GM21737 (cell line): ENCODE measurements around the gene PCMTD2.

Experiments used
- ATAC-seq: cut with Tn5 transposase; IDR thresholded peaks from one replicate; pipeline ENCODE4 v1.9.1; 2021; ENCODE audit warnings: mild to moderate bottlenecking, moderate library complexity; ENCODE audit not compliant: unreplicated experiment

Gene PCMTD2

DNA sequence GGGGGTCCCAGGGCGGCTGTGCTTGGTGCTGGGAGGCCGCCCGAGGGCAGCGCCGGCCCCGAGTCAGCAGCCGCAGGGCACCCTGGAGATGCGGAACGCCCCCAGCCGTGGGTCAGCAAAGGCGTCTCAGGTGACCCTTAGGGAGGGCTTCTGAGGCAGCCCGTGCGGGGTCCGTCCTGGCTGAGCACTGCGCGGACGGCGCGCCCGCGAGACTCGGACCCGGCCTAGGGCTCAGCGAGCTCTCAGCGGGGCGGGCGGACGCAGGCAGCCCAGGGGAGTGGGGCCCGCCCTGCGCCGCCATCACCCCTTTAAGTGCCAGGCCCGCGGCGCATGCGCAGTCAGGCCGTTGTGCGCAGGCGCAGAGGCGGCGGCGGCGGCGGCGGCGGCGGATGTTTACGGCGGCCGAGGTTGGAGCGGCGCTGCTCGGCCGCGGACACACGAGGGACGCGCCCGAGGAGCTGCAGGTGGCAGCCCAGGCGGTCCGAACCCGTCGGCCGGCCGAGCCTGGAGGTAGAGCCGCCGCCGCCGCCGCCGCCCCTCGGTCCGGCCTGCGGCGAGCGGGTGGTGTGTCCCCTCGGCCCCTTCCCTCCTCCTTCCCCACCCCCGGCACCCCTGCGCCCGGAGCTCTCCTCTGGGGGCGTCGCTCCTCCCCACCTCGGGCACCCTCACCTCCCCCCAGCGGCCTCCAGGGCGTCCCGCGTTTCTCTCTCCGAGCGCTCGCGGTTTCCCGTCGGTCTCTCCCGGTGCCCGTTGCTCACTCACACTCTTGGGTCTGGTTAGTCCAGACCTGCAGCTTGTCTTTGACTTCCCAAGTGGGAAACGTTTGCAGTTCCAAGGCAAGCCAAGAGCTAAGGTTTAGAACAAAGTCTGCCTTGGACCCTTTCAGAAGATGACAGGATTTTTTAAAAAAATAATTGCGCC is at the start of gene PCMTD2:
TSS of gene PCMTD2 (plus strand) at position 388 of the 921 bp plus-strand sequence. CDS start 4,218 bp downstream, outside the sequence.
- ATAC-seq, result peak; percentile 73

GRCh38 chr20:64206614-64207013 is 48.9 kb upstream of the PCMTD2 start:
- no peak for ATAC-seq

GRCh38 chr20:64207641-64208590 is 47.6 kb upstream of the PCMTD2 start:
- no peak for ATAC-seq

DNA sequence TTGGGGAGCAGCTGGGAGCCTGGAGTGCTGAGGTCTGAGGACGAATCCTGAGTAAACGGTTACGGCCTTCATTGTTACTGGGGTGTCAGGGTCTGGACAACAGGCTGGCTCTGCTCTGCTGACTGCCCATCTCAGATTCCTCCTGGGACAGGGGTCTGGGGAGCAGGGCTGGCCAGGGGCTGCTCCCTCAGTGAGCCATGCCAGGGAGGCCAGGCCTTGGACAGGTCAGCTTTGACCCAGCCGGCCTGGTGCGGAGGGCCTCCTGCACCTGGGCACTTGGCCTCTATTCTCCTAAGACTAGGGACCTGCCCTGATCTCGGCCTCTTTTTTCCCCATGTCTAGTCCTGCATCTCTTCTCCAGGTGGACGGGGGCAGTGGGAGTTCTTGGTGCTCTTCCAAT is 46.4 kb upstream of the PCMTD2 start:
- ATAC-seq, result no peak

- ATAC-seq, result no peak
Measured at GRCh38 chr20:64210656-64211369, 44.7 kb upstream of the PCMTD2 start.

GRCh38 chr20:64211874-64212658 is 43.5 kb upstream of the PCMTD2 start:
- no peak for ATAC-seq

GRCh38 chr20:64212755-64213154 is 42.8 kb upstream of the PCMTD2 start:
- ATAC-seq, result no peak

DNA sequence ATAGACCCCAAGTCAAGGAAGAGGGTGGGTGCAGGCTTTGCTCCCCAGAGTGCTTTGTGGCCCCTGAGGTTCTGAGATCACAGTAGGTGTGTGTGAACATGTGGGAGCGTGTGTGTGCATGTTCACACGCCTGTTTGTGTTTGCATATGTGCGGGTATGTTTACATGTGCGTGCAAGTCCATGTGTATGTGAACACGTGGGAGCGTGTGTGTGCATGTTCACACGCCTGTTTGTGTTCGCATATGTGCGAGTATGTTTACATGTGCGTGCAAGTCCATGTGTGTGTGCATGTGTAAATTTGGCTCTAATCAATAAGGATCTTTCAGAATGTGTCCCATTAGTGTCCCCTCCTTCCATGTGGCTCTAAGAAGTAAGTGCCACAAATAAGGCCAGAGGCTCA is 41.4 kb upstream of the PCMTD2 start:
- ATAC-seq, result no peak

DNA sequence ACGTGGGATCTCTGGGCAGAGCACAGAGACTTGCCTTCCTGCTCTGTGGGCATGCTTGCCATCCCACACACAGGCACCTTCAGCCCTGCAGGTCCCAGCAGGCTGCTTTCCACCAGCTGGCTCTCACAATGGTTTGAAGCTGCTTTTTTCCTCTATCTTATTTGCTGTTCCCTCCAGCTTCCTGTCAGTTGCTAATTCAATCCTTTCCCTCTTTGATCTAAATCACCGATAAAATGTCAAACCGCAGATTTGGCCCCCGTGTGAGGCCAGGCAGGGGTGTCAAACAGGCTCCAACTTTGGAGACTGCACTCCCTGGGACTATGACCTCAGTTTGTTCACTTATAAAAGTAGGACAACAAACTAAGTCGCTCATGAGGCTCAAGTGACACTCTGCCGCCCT is 40.6 kb upstream of the PCMTD2 start:
- ATAC-seq, result no peak

DNA sequence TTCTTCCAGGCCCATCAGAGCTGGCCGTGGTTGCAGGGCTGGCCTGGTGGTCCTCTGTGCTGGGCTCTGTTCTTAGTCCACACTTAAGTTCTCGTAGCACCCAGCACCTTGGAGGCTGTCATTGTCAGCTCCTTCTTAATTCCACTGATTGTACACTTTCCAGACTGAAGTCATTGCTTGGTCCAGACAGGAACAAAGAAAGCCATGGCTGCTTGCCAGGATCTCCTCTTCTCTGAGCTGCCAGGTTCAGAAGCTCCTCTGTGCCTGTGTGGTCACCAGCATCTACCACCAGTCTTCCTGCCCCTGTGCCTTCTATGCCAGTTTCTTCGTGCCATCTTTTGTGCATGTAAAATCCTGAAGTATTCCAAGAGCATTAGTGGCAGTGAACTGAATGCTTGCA is 39.5 kb upstream of the PCMTD2 start:
- ATAC-seq, result no peak

DNA sequence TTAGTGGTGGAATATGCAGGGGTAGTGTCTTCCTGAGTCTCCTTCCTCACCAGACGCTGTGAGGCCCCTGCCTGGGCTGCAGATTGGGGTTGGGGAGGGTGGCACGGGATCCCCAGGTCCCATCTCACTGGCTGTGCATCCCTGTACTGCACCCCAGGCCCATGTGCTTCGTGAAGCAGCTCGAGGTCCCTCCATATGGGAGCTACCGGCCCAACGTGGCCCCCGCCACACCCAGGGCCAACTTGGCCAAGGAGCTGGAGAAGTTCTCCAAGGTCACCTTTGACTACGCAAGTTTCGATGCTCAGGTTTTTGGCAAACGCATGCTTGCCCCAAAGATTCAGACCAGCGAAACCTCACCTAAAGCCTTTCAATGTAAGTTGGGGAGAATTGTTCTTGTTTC is 38.6 kb upstream of the PCMTD2 start:
- ATAC-seq, result no peak

- no peak for ATAC-seq
Measured at GRCh38 chr20:64217539-64218221, 37.9 kb upstream of the PCMTD2 start.

GRCh38 chr20:64219202-64219601 is 36.3 kb upstream of the PCMTD2 start:
- no peak for ATAC-seq

DNA sequence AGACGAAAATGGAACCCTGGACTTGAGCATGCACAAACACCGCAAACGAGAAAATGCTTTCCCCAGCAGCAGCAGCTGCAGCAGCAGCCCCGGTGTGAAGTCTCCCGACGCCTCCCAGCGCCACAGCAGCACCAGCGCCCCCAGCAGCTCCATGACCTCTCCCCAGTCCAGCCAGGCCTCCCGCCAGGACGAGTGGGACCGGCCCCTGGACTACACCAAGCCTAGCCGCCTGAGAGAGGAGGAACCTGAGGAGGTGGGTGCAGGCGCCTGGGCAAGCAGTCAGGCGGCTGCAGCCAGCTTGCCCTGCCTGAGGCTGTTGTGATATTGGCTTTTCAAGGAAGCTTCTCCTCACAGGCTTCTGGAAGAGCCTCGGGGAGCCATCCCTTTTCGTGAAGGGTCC is 35.8 kb upstream of the PCMTD2 start:
- ATAC-seq, result no peak

- no peak for ATAC-seq
Measured at GRCh38 chr20:64220420-64220819, 35.1 kb upstream of the PCMTD2 start.

GRCh38 chr20:64220891-64221527 is 34.5 kb upstream of the PCMTD2 start:
- ATAC-seq, result no peak

DNA sequence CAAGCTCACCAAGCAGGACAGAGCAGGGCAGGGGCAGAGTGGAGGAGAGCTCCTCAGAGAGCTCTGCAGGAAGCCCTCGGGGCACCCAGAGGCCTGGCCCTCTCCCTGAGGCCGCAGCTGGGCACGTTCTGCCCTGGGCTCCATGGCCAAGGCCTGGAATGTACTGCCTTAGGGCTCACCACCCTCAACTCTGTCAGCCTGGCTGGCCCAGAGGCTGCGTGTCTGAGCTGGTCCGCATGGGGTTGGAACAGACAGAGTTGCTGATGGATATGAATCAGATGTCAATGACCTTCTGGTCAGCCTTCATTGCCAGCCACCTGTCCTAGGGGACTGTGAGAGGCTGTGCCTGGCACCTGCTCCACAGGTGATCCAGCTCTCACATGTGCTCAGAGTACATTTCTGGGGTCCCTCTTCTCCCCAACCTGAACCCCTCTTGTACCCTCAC is 33.2 kb upstream of the PCMTD2 start:
- ATAC-seq, result no peak

DNA sequence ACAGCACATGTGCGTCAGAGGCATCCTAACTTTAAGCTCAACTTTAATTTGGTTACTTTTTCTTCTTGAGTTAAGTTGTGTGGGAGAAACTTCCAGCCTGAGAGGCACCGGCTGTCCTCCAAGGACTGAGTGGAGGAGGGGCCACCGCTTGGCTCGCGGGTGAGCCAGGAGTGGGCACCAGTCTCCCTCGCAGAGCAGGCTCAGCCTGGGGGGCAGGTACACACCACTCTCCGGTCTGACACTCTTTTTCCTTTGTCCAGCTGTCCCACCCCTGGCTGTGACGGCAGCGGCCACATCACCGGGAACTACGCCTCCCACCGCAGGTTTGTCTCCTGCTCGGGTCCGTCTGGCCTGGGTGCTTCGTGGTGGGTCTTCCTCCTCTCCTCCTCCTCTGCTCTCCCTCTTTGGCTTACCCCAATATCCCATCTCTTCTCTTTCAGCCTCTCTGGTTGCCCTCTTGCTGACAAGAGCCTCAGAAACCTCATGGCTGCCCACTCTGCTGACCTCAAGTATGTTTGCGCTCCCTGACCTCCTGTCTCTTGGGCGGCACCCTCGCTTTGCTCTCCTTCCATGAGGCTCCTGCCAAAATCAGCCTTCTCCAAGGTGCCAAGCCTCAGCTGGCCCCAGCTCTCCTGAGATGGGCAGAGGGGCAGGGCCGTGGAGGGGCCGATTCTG is 32.6 kb upstream of the PCMTD2 start:
- no peak for ATAC-seq
